AG10803 (cell line): ENCODE data around the gene MINDY2.
"Not testable (repeated sequence)": the region's sequence is repeated elsewhere in the genome, so short reads cannot be mapped to it uniquely, and the experiment has no call there.

ENCODE experiments used
- DNase-seq: peaks from one replicate; pipeline ENCODE4 v3.0.0; 2010; ENCODE audit warnings: low read depth
- H3K4me3 ChIP-seq: 2 replicates; pipeline ENCODE4 v1.5.1; 2011; ENCODE audit warnings: mild to moderate bottlenecking, low read length, control low read depth
- CTCF ChIP-seq: conservative IDR thresholded peaks from 2 replicates; pipeline ENCODE4 v1.5.1; 2011; ENCODE audit warnings: mild to moderate bottlenecking, low read length, control low read depth, inconsistent platforms

MINDY2 gene

GRCh38 chr15:58856086-58856485 is 85.0 kb downstream of the MINDY2 start:
- peak; percentile 25 for DNase-seq
- H3K4me3 ChIP-seq: no peak overlapping the region
- no peak for TF ChIP-seq CTCF

DNA sequence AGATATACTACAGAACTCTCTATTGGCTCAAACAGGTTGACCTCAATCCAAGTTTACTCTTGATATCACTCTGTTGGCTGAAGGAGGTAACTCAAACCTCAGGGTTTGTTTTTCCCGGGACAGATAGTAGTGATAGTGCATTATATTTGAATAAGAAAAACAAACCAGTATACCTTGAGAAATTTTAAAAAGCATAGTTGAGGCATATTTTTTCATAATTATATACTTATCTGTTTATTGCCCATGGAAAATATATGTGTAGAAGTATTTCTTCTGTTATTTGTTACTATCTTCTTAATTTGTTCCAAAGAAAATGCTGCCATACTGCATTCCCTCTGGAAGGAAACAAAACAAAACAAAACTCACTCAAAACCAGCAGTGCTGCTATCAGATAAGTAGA is 85.5 kb downstream of the MINDY2 start:
- H3K4me3 ChIP-seq, DNase-seq: not testable (repeated sequence)

DNA sequence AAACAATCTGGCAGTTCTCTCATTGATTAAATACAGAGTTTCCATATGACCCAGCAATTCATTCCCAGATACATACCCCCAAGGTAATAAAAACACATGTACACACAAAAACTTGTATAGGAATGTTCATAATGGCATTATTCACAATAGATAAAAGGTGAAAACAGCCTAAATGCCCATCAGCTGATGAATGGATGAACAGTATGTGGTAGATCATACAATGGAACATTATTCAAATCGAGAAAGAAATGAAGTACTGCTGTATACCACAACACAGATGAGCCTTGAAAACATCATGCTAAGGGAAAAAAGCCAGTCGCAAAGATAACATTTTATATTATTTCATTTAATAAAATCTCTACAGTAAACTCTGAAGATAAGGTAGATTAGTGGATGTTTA is 91.2 kb downstream of the MINDY2 start:
- TF ChIP-seq CTCF: no peak

DNA sequence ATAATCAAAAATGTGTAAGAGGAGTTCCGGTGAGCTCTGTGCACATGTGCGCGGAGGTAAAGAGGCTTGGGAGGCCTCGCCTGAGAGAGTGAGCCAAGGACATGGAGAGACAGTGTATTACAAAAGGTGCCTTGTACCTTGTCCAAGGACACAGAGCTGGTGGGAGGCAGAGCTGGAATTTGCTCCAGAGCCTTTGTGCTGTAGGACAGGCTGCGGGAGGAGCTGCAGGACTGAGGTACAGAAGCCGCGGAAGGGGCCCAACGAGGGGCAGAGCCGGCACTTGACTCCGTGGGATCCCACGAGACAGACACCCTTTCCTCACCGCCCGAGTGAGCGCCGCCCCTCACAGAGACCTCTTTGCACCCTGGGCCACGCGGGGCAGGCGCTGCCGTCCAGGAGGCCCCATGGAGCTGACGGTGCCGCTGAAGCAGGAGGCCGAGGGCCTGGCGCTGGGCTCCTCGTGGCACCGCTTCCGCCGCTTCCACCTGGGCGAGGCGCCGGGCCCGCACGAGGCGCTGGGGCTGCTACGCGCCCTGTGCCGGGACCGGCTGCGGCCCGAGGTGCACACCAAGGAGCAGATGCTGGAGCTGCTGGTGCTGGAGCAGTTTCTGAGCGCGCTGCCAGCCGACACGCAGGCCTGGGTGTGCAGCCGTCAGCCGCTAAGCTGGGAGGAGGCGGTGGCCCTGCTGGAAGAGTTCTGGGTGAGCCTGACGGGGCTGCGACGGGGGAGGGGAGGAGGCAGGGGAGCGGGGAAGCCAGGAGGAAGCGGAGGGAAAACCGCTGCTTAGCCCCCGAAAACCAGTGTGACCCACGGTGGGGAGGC is 93.7 kb downstream of the MINDY2 start:
- peak; percentile 25 for DNase-seq
- peak overlapping the region; percentile 34 for H3K4me3 ChIP-seq
- TF ChIP-seq CTCF: no peak

More for the DNA sequence above, 91.2 kb downstream of the MINDY2 start:
- DNase-seq: no peak
- H3K4me3 ChIP-seq: no peak overlapping the region

- peak overlapping the region; percentile 34 for H3K4me3 ChIP-seq
- no peak for DNase-seq
Observed at GRCh38 chr15:58865425-58865880, 94.4 kb downstream of the MINDY2 start.

DNA sequence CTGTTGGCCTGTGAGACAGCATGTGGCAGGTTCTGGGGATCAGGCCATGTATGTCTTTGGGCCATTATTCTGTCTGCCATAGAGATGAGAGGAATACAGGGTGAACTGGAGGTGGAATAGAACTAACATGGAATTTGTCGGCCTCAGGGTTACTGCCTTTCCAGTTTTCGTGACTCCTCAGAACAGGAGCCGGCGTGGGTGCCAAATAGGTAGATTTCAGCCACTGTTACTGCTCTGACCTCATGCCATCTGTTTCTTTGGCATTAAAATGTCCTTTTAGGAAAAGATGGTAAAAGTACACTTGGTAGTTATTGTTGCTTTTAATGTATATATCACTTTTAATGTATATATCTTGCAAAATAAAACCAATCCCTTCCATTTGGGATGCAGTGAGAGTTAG is 96.8 kb downstream of the MINDY2 start:
- no peak overlapping the region for H3K4me3 ChIP-seq
- DNase-seq: no peak
- TF ChIP-seq CTCF: no peak

More at GRCh38 chr15:58865425-58865880, 94.4 kb downstream of the MINDY2 start:
- TF ChIP-seq CTCF: no peak

DNA sequence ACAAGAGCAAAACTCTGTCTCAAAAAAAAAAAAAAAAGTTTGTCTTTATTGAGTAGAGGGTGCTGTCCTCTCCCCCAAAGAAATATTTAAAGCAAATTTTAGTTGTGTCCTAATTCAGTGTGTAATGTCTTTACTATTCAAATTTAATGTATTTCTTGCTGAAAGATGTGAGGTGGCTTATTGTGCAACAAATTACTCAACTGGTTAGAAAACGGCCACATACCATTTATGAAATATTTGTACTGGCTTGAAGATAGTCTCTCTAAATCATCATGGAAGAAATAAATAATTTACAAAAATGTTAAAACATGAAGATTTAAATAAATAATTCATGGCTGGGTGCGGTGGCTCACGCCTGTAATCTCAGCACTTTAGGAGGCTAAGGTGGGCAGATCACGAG is 99.3 kb downstream of the MINDY2 start:
- DNase-seq: peak; percentile 65
- no peak for TF ChIP-seq CTCF

More for the DNA sequence above, 99.3 kb downstream of the MINDY2 start:
- no peak overlapping the region for H3K4me3 ChIP-seq
